Activated naive CD8-positive, alpha-beta T cell treated with anti-CD3 and anti-CD28 coated beads, Interleukin-2, amount 50 U/mL, for 24 hours (primary cell): Measurements from ENCODE around the gene SYNPO2.
"Not testable (repeated sequence)": the region's sequence is repeated elsewhere in the genome, so short reads cannot be mapped to it uniquely, and the experiment has no call there.

ENCODE experiments used
- ATAC-seq: fragments of 150-1000 bp; cut with Tn5 transposase; one replicate; pipeline ENCODE4 v1.10.0; 2021
- DNase-seq: peaks from one replicate; pipeline ENCODE4 v3.0.0; 2021
- H3K27ac Mint-ChIP-seq: one replicate; pipeline ENCODE4 v1.8.0; 2021; ENCODE audit warnings: mild to moderate bottlenecking, mixed read lengths
- H3K27me3 Mint-ChIP-seq: one replicate; pipeline ENCODE4 v1.8.0; 2021; ENCODE audit warnings: mixed read lengths
- H3K36me3 Mint-ChIP-seq: one replicate; pipeline ENCODE4 v1.8.0; 2021; ENCODE audit warnings: low read depth, mixed read lengths
- H3K4me1 Mint-ChIP-seq: one replicate; pipeline ENCODE4 v1.8.0; 2021; ENCODE audit warnings: mixed read lengths
- H3K4me3 Mint-ChIP-seq: one replicate; pipeline ENCODE4 v1.8.0; 2021; ENCODE audit warnings: mild to moderate bottlenecking, moderate library complexity, mixed read lengths
- H3K9me3 Mint-ChIP-seq: one replicate; pipeline ENCODE4 v1.8.0; 2021; ENCODE audit warnings: mixed read lengths

SYNPO2 gene

GRCh38 chr4:119041951-119042560 is 153.4 kb downstream of the SYNPO2 start:
- Mint-ChIP-seq H3K9me3 (no peaks in the 10 kb centered on the region), H3K36me3 (no peaks in the 10 kb centered on the region), H3K4me3 (no peak overlapping the region), H3K27me3 (peaks cover 3% of the 10 kb centered on the region), H3K27ac (no peak overlapping the region), H3K4me1 (peaks cover 8% of the 10 kb centered on the region)
- DNase-seq (peak; percentile 50), ATAC-seq (peak; percentile 78)

- no peak overlapping the region for H3K27ac Mint-ChIP-seq
- H3K36me3 Mint-ChIP-seq, result no peaks in the 10 kb centered on the region
- H3K27me3 Mint-ChIP-seq, result peaks cover 5% of the 10 kb centered on the region
- ATAC-seq (no peak), DNase-seq (no peak)
- no peaks in the 10 kb centered on the region for H3K9me3 Mint-ChIP-seq
- H3K4me3 Mint-ChIP-seq, result no peak overlapping the region
- H3K4me1 Mint-ChIP-seq, result peaks cover 3% of the 10 kb centered on the region
Observed at GRCh38 chr4:119046263-119046662, 157.6 kb downstream of the SYNPO2 start.

DNA sequence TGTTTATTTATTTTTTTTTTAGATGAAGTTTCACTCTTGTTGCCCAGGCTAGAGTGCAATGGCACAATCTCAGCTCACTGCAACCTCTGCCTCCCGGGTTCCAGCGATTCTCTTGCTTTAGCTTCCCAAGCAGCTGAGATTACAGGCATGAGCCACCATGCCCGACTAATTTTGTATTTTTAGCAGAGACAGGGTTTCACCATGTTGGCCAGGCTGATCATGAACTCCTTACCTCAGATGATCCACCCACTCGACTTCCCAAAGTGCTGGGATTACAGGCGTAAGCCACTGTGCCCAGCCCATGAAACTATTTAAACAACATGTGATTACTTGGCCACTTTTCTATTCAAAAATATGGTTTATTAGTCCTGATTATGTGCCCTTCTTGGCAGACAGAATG is 158.4 kb downstream of the SYNPO2 start:
- not testable (repeated sequence) for ATAC-seq, H3K4me1 Mint-ChIP-seq, H3K27ac Mint-ChIP-seq, H3K36me3 Mint-ChIP-seq, H3K27me3 Mint-ChIP-seq, DNase-seq, H3K4me3 Mint-ChIP-seq, H3K9me3 Mint-ChIP-seq

DNA sequence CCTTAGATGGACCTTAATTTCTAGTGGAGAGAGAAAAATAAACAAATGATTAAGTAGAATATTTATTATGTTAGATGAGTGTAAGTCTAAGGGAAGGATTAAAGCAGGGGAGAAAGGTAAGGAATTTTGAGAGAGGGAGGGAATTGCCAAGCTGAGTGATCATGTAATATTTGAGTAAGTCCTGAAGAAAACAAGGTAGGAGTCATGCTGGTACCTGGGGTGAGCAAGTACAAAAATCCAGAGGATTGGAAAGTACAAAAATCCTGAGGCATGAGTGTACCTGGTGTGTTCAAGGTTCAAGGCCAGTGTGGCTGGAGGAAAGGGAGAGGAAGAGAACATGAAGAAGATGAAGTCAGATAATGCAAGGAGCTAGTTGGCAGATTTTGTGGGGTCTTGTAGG is 159.8 kb downstream of the SYNPO2 start:
- H3K36me3 Mint-ChIP-seq, result no peaks in the 10 kb centered on the region
- no peaks in the 10 kb centered on the region for H3K9me3 Mint-ChIP-seq
- ATAC-seq (no peak), DNase-seq (no peak)
- no peaks in the 10 kb centered on the region for H3K4me1 Mint-ChIP-seq
- H3K27me3 Mint-ChIP-seq, result peaks cover 2% of the 10 kb centered on the region
- H3K4me3 Mint-ChIP-seq, result no peak overlapping the region
- H3K27ac Mint-ChIP-seq, result no peak overlapping the region

GRCh38 chr4:119049342-119049741 is 160.7 kb downstream of the SYNPO2 start:
- no peak for ATAC-seq
- Mint-ChIP-seq H3K27me3 (peaks cover 2% of the 10 kb centered on the region), H3K4me1 (no peaks in the 10 kb centered on the region), H3K9me3 (no peaks in the 10 kb centered on the region), H3K27ac (no peak overlapping the region), H3K36me3 (no peaks in the 10 kb centered on the region), H3K4me3 (no peak overlapping the region)
- no peak for DNase-seq

DNA sequence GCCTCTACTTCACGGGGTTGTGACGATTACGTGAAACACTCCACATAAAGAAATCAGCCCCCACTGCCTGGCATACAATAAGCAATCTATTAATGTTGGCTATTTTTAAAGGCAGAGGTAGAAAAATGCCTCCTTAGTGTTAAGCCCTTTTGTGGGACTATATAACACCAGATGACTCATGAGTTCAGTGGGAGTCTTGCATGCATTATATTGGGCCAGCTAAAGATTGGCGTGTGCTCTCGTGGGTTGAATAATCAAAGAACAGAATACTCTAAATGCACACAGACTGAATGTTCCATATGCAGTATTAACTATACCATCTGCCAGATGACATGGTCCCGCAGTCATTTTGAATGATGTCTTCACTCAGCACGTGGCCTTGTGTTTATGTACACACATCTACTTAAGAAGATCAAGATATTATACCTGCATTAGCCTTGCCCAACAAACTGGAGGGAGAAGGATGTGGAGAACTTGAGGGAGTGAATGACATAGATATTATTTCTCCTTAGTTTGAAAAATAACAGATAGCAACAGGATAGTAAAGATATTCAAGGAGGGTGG is 162.0 kb downstream of the SYNPO2 start:
- ATAC-seq (no peak), DNase-seq (no peak)
- no peak overlapping the region for H3K4me3 Mint-ChIP-seq
- H3K9me3 Mint-ChIP-seq, result no peaks in the 10 kb centered on the region
- H3K4me1 Mint-ChIP-seq, result no peaks in the 10 kb centered on the region
- no peaks in the 10 kb centered on the region for H3K36me3 Mint-ChIP-seq
- H3K27me3 Mint-ChIP-seq, result peaks cover 2% of the 10 kb centered on the region
- H3K27ac Mint-ChIP-seq, result no peak overlapping the region

DNA sequence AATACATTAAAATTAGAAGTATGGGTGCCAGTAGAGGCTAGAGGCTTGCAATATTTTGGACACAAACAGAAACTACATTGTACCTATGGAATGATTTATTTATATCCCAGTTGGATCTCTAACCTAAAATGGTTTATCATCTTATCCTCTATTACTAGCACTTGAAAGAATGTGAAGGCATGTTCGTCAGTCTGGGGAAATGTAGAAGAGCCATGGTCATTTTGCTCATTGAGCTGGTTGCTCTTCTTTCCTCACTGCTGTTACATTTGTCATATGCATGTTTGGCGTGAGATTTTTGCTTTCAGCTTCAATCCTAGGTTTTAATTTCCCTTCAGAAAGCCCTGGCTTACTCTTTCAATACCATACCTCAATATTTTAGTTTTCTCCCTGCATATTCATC is 164.6 kb downstream of the SYNPO2 start:
- Mint-ChIP-seq H3K27ac (no peak overlapping the region), H3K9me3 (no peaks in the 10 kb centered on the region), H3K4me3 (no peak overlapping the region), H3K27me3 (no peaks in the 10 kb centered on the region), H3K4me1 (no peaks in the 10 kb centered on the region), H3K36me3 (no peaks in the 10 kb centered on the region)
- ATAC-seq (no peak), DNase-seq (no peak)

DNA sequence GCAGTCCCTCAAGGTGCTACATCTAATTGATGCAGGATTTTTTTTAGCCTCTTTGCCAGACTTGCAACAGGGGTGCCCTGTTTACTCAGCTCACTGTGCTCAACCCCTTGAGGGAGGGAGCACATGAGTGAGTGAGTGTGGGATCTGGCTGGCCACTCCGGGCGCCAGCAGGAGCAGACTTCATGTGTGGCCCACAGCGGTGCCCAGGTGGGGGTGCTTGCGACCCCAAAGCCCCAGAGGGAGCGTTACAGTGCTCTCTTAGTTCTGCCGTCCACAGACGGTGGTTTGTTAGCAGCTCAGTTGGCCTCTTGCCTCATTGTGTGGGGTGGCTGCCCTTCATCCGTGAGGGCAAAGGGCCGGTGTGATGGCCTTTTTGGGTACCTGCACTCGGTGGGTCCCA is 165.3 kb downstream of the SYNPO2 start:
- Mint-ChIP-seq H3K27ac (no peak overlapping the region), H3K36me3 (no peaks in the 10 kb centered on the region), H3K27me3 (no peaks in the 10 kb centered on the region), H3K4me3 (no peak overlapping the region), H3K9me3 (no peaks in the 10 kb centered on the region), H3K4me1 (no peaks in the 10 kb centered on the region)
- DNase-seq (no peak), ATAC-seq (no peak)

GRCh38 chr4:119057417-119057816 is 168.8 kb downstream of the SYNPO2 start:
- no peak overlapping the region for H3K27ac Mint-ChIP-seq
- no peak overlapping the region for H3K4me3 Mint-ChIP-seq
- no peak for ATAC-seq
- no peak for DNase-seq
- no peaks in the 10 kb centered on the region for H3K4me1 Mint-ChIP-seq
- no peaks in the 10 kb centered on the region for H3K36me3 Mint-ChIP-seq
- no peaks in the 10 kb centered on the region for H3K9me3 Mint-ChIP-seq
- no peaks in the 10 kb centered on the region for H3K27me3 Mint-ChIP-seq

GRCh38 chr4:119059221-119059620 is 170.6 kb downstream of the SYNPO2 start:
- no peaks in the 10 kb centered on the region for H3K36me3 Mint-ChIP-seq
- no peak overlapping the region for H3K27ac Mint-ChIP-seq
- H3K9me3 Mint-ChIP-seq, result no peaks in the 10 kb centered on the region
- DNase-seq, result no peak
- no peak for ATAC-seq
- no peaks in the 10 kb centered on the region for H3K4me1 Mint-ChIP-seq
- H3K27me3 Mint-ChIP-seq, result no peaks in the 10 kb centered on the region
- no peak overlapping the region for H3K4me3 Mint-ChIP-seq

DNA sequence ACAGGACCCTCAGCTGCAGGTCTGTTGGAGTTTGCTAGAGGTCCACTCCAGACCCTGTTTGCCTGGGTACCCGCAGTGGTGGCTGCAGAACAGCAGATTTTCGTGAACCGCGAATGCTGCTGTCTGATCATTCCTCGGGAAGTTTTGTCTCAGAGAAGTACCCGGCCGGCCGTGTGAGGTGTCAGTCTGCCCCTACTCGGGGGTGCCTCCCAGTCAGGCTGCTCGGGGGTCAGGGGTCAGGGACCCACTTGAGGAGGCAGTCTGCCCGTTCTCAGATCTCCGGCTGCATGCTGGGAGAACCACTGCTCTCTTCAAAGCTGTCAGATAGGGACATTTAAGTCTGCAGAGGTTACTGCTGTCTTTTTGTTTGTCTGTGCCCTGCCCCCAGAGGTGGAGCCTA is 178.5 kb downstream of the SYNPO2 start:
- not testable (repeated sequence) for H3K4me3 Mint-ChIP-seq, DNase-seq, H3K9me3 Mint-ChIP-seq

DNA sequence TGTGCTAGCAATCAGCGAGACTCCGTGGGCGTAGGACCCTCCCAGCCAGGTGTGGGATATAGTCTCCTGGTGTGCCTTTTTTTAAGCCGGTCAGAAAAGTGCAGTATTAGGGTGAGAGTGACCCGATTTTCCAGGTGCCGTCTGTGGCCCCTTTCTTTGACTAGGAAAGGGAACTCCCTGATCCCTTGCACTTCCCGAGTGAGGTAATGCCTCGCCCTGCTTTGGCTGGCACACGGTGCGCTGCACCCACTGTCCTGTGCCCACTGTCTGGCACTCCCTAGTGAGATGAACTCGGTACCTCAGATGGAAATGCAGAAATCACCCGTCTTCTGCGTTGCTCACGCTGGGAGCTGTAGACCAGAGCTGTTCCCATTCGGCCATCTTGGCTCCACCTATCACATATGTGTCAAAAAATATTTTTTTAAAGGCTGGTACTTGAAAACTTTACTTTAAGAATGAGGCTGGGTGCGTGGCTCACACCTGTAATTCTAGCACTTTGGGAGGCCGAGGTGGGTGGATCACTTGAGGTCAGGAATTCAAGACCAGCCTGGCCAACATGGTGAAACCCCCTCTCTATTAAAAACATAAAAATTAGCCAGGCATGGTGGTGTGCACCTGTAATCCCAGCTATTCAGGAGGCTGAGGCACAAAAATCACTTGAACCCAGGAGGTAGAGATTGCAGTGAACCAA is 179.2 kb downstream of the SYNPO2 start:
- ATAC-seq, H3K4me1 Mint-ChIP-seq, H3K9me3 Mint-ChIP-seq, H3K27ac Mint-ChIP-seq, H3K4me3 Mint-ChIP-seq, H3K36me3 Mint-ChIP-seq, DNase-seq, H3K27me3 Mint-ChIP-seq: not testable (repeated sequence)

More for the DNA sequence above, 178.5 kb downstream of the SYNPO2 start:
- not testable (repeated sequence) for H3K27ac Mint-ChIP-seq, H3K27me3 Mint-ChIP-seq, H3K4me1 Mint-ChIP-seq, ATAC-seq, H3K36me3 Mint-ChIP-seq

DNA sequence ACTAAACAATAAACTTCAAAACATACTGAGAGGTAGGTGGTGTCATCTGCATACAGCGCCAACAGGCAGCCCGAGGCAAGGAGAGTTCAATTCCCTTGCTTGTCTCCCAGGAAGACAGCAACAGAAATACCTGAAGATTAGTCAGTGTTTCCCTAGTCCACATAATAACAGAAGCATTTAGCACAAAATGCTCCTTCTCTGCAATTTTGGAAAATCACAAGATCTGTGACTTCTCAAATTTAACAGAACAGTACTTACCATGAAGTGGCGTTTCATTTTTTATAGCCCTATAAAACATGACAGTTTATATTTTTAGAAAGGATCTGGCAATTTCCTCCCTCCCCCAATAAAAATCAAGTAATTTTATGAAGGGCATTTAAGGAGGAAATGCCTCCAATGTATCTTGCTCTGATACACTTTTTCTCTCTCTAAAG is 179.9 kb downstream of the SYNPO2 start:
- H3K36me3 Mint-ChIP-seq, result no peaks in the 10 kb centered on the region
- no peak for ATAC-seq
- H3K27ac Mint-ChIP-seq, result no peak overlapping the region
- peaks cover 4% of the 10 kb centered on the region for H3K9me3 Mint-ChIP-seq
- no peak overlapping the region for H3K4me3 Mint-ChIP-seq
- H3K4me1 Mint-ChIP-seq, result no peaks in the 10 kb centered on the region
- DNase-seq, result no peak
- H3K27me3 Mint-ChIP-seq, result peaks cover 2% of the 10 kb centered on the region

DNA sequence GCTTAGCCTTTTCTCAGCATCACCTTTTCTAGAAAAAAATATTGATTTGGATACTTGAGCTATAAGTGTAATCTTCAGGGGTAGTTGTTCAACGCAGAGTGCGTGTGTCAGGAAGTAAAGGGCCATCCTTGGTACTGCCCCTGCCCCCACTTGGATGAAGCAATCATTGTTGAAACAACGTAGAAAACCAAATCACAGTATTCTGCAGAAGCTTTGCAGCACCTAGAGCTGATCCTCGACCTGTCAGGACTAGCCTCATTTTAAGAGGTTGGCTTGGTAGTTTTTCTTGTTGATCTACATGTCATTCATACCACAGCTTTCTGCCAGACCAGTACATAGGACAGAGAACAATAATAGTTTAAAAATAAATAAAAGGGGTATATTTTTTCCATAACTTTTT is 181.6 kb downstream of the SYNPO2 start:
- Mint-ChIP-seq H3K36me3 (no peaks in the 10 kb centered on the region), H3K9me3 (peaks cover 4% of the 10 kb centered on the region), H3K4me1 (no peaks in the 10 kb centered on the region), H3K27me3 (peaks cover 2% of the 10 kb centered on the region), H3K27ac (no peak overlapping the region), H3K4me3 (no peak overlapping the region)
- no peak for ATAC-seq
- no peak for DNase-seq

- Mint-ChIP-seq H3K4me3 (no peak overlapping the region), H3K36me3 (no peaks in the 10 kb centered on the region), H3K27ac (no peak overlapping the region), H3K27me3 (peaks cover 2% of the 10 kb centered on the region), H3K9me3 (no peaks in the 10 kb centered on the region), H3K4me1 (no peaks in the 10 kb centered on the region)
- ATAC-seq (no peak), DNase-seq (no peak)
Observed at GRCh38 chr4:119080721-119081541, 192.3 kb downstream of the SYNPO2 start.
